Activated T-cell treated with anti-CD3 and anti-CD28 coated beads, Interleukin-2, amount 50 U/mL, for 48 hours (primary cell): Measurements from ENCODE around the gene FRAT1.
A peak's percentile ranks its signal among the peaks of the same experiment; 100 is the strongest.
"Not testable (repeated sequence)": the region's sequence is repeated elsewhere in the genome, so short reads cannot be mapped to it uniquely, and the experiment has no call there.

Source experiments
- DNase-seq, 2 experiments: peaks; one replicate each; pipeline ENCODE4 v3.0.0-alpha.2; 2020

Gene FRAT1, protein sequence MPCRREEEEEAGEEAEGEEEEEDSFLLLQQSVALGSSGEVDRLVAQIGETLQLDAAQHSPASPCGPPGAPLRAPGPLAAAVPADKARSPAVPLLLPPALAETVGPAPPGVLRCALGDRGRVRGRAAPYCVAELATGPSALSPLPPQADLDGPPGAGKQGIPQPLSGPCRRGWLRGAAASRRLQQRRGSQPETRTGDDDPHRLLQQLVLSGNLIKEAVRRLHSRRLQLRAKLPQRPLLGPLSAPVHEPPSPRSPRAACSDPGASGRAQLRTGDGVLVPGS

DNA sequence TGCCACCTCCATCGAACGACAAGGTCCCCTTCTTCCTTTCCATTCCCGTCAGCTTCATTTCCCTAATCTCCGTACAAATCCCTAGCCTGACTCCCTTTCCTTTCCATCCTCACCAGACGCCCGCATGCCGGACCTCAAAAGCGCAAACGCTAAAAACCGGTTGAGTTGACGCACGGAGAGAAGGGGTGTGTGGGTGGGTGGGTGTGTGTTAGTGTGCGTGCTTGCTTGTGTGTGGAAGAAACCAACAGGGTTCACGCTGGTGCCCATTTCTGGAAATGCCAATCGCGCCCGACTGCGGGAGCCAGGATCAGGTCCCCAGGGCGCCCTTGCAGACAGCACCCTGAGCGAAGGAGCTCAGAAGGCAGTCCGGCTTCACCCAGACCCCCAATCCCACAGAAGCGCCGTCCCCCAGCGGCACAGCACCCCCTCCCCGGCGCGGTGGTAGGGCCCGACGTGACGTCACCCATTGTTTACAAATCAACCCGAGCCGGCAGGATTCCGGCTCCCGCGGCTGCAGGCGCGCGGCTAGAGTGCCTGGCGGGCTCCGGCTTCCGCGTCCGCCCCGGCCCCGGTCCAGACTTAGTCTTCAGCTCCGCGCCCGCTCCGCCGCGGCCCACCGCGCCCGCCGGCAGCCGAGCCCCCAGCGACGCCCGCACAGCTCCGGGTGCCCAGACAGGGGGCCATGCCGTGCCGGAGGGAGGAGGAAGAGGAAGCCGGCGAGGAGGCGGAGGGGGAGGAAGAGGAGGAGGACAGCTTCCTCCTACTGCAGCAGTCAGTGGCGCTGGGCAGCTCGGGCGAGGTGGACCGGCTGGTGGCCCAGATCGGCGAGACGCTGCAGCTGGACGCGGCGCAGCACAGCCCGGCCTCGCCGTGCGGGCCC lies at the start of gene FRAT1:
TSS of gene FRAT1 (plus strand) at position 500 of the 880 bp plus-strand sequence. CDS start at position 683, 183 bp downstream.
- DNase-seq, result peak; percentile 94 to 95

DNA sequence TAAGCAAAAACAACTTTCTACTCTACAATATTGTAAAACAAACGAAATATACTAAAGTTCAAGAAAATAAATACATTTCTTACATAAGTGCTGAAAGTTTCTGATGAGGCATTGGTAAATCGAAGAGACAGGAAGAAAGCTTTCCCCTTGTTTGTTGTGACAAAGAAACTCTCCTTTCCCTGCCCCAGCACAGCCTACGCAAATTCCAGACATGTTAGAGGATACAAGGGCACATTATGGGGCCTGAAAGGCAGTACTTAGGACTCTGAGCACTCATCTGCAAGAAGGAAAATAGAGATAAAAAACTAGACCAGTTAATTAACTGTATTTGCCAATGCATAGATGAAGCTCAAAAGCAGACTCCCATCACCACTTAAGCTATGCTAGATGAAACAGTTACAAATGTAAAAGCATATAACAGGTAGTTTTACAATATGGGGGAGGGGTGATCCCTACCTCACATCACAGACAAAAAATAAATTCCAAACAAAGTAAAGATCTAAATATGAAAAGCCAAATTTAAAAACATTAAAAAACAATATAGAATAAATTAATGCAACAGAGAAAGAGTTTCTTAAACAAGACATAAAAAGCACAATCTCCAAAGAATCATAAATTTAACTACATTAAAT lies 48.4 kb upstream of the FRAT1 start:
- DNase-seq, result no peak

DNA sequence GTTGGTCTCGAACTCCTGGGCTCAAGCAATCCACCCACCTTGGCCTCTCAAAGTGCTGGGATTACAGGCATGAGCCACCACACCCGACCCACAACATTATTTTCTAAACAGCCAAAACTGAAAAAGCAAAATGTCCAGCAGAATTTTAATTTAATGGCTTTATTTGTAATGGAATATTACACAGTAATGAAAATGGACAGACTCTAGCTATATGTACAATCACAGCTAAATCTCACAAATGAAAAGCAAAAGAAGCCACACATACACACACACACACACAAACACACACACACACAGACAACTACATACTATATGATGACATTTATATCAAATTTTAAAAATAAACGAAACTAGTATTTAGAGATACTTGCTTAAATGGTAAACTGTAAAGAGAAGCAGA lies 45.4 kb upstream of the FRAT1 start:
- no peak for DNase-seq

DNA sequence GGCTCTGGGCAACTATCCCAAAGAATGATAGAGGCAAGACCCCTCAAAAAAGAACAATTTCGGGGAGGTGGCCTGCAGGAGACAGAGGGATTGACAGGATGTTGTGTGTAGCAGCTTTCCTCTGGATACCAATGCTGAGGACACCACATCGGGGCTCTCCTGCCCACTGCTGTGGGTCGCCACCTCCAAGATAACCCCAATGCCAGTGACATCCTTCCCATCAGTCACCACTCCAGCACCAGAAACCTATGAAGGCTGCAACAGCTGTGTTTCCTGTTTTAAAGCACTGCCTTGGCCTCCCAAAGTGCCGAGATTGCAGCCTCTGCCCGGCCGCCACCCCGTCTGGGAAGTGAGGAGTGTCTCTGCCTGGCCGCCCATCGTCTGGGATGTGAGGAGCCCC lies 44.2 kb upstream of the FRAT1 start:
- no peak for DNase-seq

DNA sequence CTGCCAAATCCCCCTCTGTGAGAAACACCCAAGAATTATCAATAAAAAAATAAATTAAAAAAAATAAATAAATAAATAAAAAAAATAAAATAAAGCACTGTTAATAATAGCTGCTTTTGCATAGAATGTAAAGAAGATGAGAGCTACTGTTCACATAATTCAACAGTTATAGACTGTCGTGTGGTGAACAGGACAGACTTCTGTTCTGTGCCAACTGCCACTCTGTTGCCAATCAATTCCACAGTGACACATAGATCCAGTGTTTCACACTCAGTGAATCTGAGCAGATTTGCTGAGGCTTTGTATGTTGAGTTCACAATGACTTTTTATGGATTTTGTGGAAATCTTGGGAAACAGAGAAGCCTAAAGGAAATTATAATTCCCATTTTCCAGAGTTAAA lies 41.5 kb upstream of the FRAT1 start:
- no peak for DNase-seq

DNA sequence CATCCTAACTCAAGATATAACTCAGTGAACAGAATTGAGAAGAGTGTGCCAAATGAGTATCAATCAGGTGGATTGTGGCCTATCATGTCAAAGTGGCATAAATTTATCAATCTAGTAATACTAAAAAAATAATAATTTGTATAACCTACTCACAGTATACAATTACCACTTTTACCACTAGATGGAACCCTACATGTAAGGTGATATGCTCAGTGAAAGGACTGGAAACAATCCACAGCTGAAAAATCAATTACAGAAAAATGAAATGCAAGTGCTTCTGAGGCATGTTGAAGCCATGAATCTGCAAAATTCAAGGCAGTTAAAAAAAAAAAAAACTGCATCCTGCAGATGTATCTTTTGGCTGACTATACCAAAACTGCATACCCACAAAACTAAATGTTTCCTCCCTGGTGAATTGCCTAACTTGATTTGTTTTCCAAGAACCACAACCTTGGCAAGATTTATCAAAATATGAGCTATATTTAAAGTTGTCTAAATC lies 40.5 kb upstream of the FRAT1 start:
- no peak for DNase-seq

DNA sequence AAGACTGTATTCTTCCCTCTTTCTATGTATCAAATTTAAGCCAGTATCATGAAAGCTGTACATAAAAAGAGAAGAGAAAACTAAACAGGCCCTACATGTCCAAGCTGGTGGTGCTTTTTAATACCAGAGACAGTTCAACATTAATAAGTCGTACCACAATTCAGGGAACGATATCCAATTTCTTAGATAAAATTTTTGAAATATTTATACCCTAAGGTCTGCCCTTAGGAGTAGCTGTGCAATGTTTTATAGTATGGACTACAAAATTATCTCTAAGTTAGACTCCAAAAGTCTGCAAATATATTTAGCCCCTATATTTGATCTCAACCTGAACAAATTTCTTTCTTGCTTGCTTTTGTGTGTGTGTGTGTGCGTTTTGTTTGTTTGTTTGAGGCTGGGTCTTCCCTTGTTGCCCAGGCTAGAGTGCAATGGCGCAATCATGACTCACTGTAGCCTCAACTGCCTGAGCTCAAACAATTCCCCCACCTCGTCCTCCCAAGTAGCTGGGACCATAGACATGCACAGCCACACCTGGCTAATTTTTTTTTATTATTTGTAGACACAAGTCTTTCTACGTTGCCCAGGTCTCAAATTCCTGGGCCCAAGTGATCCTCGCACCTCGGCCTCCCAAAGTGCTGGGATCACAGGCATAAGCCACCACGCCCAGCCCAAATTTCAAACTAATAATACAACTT lies 39.8 kb upstream of the FRAT1 start:
- no peak for DNase-seq

DNA sequence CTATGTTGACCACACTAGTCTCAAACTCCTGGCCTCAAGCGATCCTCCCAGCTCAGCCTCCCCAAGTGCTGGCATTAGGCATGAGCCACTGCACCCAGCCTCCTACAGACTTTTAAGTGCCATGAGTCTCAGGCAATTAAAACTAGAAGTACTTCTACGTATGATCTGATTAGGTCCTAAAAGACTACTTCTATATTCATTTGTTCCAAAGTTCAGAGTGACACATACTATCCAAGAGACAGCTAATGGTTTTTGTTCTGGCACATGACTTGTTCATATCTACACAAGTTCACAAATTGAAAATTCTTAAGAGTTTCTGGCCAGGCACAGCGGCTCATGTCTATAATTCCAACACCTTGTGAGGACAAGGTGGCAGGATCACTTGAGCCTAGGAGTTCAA lies 38.3 kb upstream of the FRAT1 start:
- peak in 1 of 2 experiments; percentile 29 for DNase-seq

DNA sequence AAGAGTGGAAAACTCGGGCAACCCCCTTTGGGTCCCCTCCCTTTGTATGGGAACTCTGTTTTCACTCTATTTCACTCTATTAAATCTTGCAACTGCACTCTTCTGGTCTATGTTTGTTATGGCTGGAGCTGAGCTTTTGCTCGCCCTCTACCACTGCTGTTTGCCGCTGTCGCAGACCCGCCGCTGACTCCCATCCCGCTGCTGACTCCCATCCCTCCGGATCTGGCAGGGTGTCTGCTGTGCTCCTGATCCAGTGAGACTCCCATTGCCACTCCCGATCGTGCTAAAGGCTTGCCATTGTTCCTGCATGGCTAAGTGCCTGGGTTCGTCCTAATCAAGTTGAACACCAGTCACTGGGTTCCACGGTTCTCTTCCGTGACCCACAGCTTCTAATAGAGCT lies 29.0 kb upstream of the FRAT1 start:
- DNase-seq, result not testable (repeated sequence)

DNA sequence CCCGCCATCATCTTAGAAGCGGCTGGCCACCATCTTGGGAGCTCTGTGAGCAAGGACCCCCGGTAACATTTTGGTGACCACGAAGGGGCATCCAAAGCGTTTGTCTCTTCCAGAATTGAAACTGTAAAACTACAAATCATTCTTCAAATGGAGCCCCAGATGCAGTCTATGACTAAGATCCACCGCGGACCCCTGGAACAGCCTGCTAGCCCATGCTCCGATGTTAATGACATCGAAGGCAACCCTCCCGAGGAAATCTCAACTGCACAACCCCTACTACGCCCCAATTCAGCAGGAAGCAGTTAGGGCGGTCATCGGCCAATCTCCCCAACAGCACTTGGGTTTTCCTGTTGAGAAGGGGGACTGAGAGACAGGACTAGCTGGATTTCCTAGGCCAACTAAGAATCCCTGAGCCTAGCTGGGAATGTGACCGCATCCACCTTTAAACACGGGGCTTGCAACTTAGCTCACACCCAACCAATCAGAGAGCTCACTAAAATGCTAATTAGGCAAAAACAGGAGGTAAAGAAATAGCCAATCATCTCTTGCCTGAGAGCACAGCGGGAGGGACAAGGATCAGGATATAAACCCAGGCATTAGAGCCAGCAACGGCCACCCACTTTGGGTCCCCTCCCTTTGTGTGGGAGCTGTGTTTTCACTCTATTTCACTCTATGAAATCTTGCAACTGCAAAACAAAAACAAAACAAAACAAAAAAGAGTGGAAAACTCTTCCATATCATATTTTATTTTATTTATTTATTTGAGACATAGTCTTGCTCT lies 28.3 kb upstream of the FRAT1 start:
- not testable (repeated sequence) for DNase-seq

DNA sequence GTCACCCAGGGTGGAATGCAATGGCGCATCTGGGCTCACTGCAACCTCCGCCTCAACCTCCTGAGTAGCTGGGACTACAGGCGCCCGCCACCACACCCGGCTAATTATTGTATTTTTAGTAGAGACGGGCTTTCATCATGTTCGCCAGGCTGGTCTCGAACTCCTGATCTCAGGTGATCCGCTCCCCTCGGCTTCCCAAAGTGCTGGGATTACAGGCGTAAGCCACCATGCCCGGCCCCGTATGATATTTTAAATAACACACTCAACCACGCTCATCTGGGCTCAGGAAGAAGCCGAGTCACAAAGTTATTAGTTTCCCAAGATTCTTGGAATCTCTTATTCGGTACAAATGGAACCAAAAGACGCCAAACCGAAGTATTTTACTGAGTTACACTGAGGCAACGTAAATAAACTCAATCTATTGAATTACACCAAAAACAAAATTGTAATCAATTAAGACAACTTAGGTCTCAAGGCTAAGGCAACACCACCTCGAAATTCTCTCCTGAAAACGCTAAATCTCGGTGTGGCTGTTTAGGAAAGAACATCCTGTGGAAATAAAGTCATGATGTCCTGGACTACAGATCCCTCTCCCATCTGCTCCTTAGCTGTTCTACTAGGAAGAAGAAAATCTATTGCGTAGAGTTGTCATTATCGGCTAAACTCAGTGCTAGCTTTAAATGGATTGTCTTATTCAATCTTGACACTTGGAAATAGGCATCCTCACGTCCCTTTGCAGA lies 27.5 kb upstream of the FRAT1 start:
- no peak for DNase-seq

DNA sequence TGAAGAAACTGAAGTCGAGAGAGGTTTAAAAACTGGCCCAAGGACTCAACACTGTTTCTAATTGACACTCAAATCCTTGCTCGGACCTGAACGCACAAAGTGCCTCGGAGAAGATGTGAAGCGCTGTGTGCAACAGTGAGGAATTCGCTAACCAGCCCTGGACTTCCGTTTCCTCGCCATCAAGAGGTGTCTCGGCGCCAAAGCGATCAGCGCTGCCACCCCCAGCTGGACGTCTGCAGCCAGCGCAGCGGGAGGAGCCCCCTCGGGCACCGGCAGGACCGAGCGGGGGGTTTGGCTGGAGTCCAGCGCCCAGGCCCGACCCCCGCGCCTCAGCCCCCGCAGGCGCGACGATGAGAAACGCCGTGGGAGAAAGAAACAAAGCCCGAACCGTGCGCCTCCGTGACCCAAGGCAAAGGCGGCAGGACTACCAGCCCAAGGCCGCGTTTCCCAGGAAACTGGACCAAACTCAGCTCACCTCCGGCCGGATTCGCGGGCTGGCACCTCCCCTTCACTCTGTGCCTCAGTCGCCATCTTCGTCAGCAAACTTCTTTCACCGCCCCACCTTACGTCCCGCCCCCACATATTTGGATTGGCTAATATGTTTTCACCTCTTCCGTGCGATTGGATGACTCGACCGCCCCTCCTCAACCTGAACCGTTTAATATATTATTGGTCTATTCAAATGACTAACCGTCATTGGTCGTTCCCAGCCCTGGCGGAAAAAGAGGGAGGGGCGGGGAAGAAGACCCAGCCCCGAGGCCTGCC lies 26.8 kb upstream of the FRAT1 start, which contains the start of gene ARHGAP19:
TSS of gene ARHGAP19 (minus strand) at position 541 of the 765 bp plus-strand sequence. CDS start at position 531, 10 bp downstream.
- peak; percentile 93 for DNase-seq

DNA sequence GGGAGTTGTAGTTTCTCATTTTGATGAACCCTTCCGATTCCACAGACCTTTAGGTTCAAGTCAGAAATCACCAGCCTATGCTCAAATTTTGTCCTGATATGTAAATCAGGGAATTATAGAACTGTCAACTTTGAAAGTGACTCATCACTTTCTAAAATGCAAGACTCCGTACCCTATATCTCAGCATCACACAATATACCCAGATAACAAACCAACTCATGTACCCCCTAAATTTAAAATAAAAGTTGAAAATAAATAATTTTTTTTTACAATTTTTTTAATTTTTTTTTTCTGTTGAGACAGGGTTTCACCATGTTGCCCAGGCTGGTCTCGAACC lies 26.2 kb upstream of the FRAT1 start:
- DNase-seq, result no peak

DNA sequence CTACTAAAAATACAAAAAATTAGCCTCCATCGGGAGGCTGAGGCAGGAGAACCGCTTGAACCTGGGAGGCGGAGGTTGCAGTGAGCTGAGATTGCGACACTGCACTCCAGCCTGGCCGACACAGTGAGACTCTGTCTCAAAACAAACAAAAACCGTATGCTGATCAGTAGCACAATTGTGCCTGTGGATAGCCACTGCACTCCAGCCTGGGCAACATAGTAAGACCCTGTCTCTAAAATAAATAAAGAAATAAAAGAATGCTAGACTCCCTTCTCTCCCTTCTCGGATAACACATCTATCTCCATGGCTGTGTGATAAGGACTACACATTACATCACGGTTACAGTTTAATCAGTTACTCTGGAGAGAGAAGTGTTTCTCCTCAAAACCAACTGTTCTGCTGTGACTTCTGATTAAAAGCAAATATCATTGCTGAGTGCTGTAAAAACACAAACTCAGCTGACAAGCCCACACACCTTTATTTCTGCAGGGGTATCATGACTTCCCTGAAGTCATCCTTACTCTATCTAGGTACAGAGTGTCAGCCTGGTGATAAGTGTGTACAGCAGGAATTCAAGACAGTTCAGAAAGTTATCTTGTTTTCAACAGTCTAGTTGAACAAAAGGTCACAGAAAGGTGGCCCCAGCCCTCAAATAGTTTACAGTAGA lies 21.4 kb upstream of the FRAT1 start:
- no peak for DNase-seq

DNA sequence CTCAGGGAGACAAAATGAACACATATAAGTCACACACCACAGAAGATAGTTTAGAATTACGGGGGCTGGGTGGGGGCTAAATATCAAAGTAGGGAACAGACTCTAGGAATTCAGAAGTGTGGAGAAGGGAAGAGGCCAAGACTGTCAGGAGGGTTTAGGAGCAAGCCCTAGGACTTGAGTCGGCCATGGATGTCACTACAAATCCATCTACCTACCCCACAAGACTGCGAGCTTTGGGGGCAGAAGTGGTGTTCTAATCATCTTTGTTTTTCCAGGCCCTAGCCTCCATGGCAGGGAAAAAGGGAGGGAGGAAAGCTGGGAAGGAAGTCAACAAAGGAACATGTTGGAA lies 20.9 kb upstream of the FRAT1 start:
- DNase-seq, result no peak

DNA sequence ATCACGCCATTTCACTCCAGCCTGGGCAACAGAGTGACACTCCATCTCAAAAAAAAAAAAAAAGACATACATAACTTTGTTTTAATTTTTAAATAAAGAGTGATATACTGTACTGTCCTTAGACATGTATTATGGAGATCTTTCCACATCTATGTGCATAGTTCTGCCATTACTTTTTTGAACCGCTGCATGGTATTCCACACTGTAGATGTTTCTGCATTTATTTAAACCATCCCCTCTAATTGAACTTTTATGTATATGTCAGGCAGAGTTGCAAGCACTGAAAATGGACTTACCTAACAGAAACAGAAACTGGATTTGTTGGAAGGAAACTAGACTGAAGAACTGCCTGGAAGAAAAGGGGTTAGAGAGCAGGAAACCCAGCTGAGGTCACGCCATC lies 18.1 kb upstream of the FRAT1 start:
- DNase-seq, result no peak

DNA sequence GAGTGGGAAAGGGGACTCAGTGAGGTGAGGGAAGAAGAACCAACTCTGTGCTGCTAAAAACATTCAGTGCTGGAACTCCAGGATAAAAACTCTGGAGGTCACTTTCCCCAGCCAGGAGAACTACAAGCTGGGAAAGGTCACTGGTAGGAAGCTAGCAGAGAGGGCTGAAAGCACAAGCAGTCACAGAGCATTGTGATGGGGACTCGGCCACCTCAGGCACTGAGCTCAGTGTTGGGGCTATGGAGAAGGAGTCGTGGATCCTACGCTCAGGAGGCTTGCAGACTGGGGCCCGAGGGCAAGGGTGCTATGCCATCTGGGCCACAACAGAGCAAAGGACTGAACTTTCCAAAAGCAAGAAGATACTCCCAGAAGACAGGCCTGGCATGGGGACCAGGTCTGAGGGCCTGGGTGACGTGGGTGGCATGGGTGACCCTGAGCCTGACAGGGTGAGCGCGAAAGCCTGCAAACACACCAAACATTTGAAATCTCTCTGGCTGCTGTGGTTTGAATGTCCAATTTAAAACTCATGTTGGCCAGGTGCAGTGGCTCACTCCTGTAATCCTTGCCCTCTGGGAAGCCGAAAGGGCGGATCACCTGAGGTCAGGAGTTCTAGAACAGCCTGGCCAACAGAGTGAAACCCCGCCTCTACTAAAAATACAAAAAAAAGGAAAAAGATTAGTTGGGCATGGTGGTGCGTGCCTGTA lies 16.8 kb upstream of the FRAT1 start:
- DNase-seq, result no peak

DNA sequence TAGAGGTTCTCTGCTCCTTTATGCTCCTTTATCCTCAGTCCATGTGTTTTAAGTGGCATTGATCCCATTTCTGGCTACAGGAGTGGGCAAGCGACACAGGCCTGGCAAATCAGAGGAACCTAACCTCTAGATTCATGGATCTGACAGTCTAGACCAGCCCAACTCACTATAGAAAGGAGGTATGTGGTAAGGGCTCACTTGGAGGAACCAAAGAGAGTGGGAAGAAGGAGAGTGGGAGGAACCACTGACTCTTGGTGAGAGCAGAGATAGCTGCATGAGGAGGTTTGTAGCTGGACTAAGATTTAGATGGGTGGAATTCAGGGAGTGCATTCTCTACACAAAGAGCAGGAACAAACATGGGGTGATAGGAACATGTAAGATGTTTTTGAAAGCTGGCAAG lies 11.6 kb upstream of the FRAT1 start:
- DNase-seq, result no peak
